T-helper 1 cell (primary cell): ENCODE results near the gene SLCO2B1.
"Not testable (repeated sequence)": the region's sequence is repeated elsewhere in the genome, so short reads cannot be mapped to it uniquely, and the experiment has no call there.

Source experiments
- DNase-seq, 5 donors: peaks; one replicate each; pipeline ENCODE4 v3.0.0-alpha.2; 2012 to 2020
- total RNA-seq, 4 donors: gene quantifications; one replicate each; lab custom pipeline; 2026; lab: John Stamatoyannopoulos, UW

The SLCO2B1 gene
- total RNA-seq, result 0 to 0.12 (median 0.04) reads per million in 4 donors

GRCh38 chr11:75150879-75151278 lies at the start of gene SLCO2B1:
Gene SLCO2B1 (plus strand): TSS chr11:75151107. CDS start chr11:75151382, 275 bp downstream.
- DNase-seq, result no peak

- DNase-seq, result no peak
Measured at GRCh38 chr11:75101424-75102128, 49.3 kb upstream of the SLCO2B1 start.

GRCh38 chr11:75103380-75104026 lies 47.4 kb upstream of the SLCO2B1 start:
- peak in 1 of 5 donors; percentile 52 for DNase-seq

GRCh38 chr11:75105462-75105925 lies 45.4 kb upstream of the SLCO2B1 start:
- no peak for DNase-seq

- DNase-seq, result not testable (repeated sequence)
Measured at GRCh38 chr11:75105967-75106681, 44.8 kb upstream of the SLCO2B1 start.

- DNase-seq, result no peak
Measured at GRCh38 chr11:75107187-75107586, 43.7 kb upstream of the SLCO2B1 start.

GRCh38 chr11:75112200-75112599 lies 38.7 kb upstream of the SLCO2B1 start:
- no peak for DNase-seq

- no peak for DNase-seq
Measured at GRCh38 chr11:75113030-75113429, 37.9 kb upstream of the SLCO2B1 start.

- no peak for DNase-seq
Measured at GRCh38 chr11:75114465-75114864, 36.4 kb upstream of the SLCO2B1 start.

- no peak for DNase-seq
Measured at GRCh38 chr11:75118577-75118976, 32.3 kb upstream of the SLCO2B1 start.

GRCh38 chr11:75126564-75126963 lies 24.3 kb upstream of the SLCO2B1 start:
- DNase-seq, result no peak

- DNase-seq, result no peak
Measured at GRCh38 chr11:75132080-75132479, 18.8 kb upstream of the SLCO2B1 start.

GRCh38 chr11:75133976-75134375 lies 16.9 kb upstream of the SLCO2B1 start:
- DNase-seq, result no peak

- no peak for DNase-seq
Measured at GRCh38 chr11:75135021-75135650, 15.8 kb upstream of the SLCO2B1 start.

GRCh38 chr11:75135651-75136050 lies 15.3 kb upstream of the SLCO2B1 start:
- DNase-seq, result no peak

- DNase-seq, result peak; percentile 51 to 72 (median 68)
Measured at GRCh38 chr11:75140269-75141138, 10.4 kb upstream of the SLCO2B1 start.

- no peak for DNase-seq
Measured at GRCh38 chr11:75141166-75141565, 9.7 kb upstream of the SLCO2B1 start.

- peak; percentile 22 to 93 (median 46) for DNase-seq
Measured at GRCh38 chr11:75142714-75143419, 8.0 kb upstream of the SLCO2B1 start.

GRCh38 chr11:75143420-75143731 lies 7.5 kb upstream of the SLCO2B1 start:
- no peak for DNase-seq

- DNase-seq, result no peak
Measured at GRCh38 chr11:75144716-75145014, 6.2 kb upstream of the SLCO2B1 start.

GRCh38 chr11:75145196-75145971 lies 5.5 kb upstream of the SLCO2B1 start:
- DNase-seq, result no peak
